ENCODE results near the gene LGALS7B. TPM values are rescaled to one million over a fixed set of nuclear protein-coding genes. Genes with fewer than 3 reads are reported as not detected.
A peak's percentile ranks its signal among the peaks of the same experiment; 100 is the strongest.

The LGALS7B gene
- total RNA-seq (2014; rRNA removed; shearing (Covaris generic); ENCODE audit: low replicate concordance): not detected in 2 replicates

- Histone ChIP-seq H3K4me3 (ENCODE audit: low read length) (no peak within 1 kb of the TSS), H3K4me1 (ENCODE audit: low read length) (no peaks in the 10 kb centered on the region), H3K36me3 (ENCODE audit: insufficient read depth, low read length) (no peaks in the 10 kb centered on the region), H3K9me3 (ENCODE audit: low read length) (no peaks in the 10 kb centered on the region), H3K4me2 (ENCODE audit: low read depth, low read length, poor library complexity, severe bottlenecking) (no peak within 1 kb of the TSS), H3K9ac (ENCODE audit: low read length) (no peak within 1 kb of the TSS), H3K27me3 (ENCODE audit: low read length) (no peaks in the 10 kb centered on the region), H3K79me2 (ENCODE audit: low read length) (no peaks in the 10 kb centered on the region), H3K9me2 (replicated peaks; ENCODE audit: insufficient read depth, low read length) (no peaks in the 10 kb centered on the region), H3K27ac (ENCODE audit: low read length) (no peak within 1 kb of the TSS), H4K20me1 (ENCODE audit: insufficient read depth, low read depth, low read length) (no peaks in the 10 kb centered on the region), H2AFZ (ENCODE audit: low read length) (no peak within 1 kb of the TSS)
- peak; percentile 36 for DNase-seq
Measured at GRCh38 chr19:38788478-38789243, at the start of gene LGALS7B. LGALS7B (plus strand) TSS chr19:38789200; CDS start chr19:38789227, 27 bp downstream.

DNA sequence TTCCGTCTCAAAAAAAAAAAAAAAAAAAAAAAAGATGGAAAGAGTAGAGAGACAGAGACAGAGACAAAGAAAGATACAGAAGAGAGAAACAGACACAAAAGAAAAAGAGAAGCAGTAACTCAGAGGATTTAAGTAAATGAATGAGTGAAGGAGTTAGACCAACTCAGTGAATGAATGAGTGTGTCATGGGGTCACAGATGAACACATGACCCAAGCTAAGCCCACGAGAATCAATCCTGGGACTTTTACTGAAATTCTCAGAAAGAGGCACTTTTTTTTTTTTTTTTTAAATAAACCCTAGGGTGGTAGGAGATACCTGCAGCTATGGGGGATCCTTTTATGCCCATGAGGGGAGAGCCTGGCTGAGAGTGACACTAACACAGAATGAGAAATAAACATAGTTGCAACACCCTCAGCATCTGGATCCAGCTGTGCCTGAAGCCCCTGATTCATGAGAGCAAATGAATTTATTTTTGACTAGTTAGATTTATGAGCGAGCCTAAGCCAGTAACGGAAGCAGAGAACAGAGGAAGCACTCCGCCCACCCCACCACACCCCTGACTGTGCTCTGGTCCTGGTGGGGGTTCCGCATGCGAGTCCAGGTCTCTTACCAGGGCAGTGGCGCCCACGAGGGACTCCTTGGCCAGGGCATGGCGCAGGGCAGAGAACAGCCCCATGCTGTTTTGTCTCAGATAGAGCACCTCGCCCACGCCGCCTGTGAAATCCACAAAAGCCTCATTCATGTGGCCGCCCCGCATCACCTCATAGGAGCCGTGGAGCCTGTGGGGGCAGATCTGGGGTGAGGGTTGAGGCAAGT is 49.4 kb upstream of the LGALS7B start:
- Histone ChIP-seq H3K36me3 (ENCODE audit: insufficient read depth, low read length) (no peaks in the 10 kb centered on the region), H3K4me3 (ENCODE audit: low read length) (no peak overlapping the region), H2AFZ (ENCODE audit: low read length) (no peak overlapping the region), H3K79me2 (ENCODE audit: low read length) (no peaks in the 10 kb centered on the region), H3K27ac (ENCODE audit: low read length) (no peak overlapping the region), H4K20me1 (ENCODE audit: insufficient read depth, low read depth, low read length) (no peaks in the 10 kb centered on the region), H3K4me1 (ENCODE audit: low read length) (no peaks in the 10 kb centered on the region), H3K9me2 (replicated peaks; ENCODE audit: insufficient read depth, low read length) (no peaks in the 10 kb centered on the region), H3K4me2 (ENCODE audit: low read depth, low read length, poor library complexity, severe bottlenecking) (no peak overlapping the region), H3K9me3 (ENCODE audit: low read length) (no peaks in the 10 kb centered on the region), H3K27me3 (ENCODE audit: low read length) (no peaks in the 10 kb centered on the region), H3K9ac (ENCODE audit: low read length) (no peak overlapping the region)
- DNase-seq: no peak

DNA sequence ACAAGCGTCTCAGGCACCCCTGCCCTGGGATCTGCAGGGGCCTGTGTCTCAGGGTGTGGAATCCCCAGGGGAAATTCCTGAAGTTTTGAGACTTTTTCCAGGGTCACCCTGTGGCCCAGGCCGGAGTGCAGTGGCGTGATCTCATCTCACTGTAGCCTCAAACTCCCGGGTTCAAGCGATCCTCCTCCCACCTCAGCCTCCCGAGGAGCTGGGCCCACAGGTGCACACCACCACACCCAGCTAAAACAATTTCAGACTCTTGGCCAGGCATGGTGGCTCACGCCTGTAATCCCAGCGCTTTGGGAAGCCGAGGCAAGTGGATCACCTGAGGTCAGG is 48.8 kb upstream of the LGALS7B start:
- H3K9ac ChIP-seq (ENCODE audit: low read length): no peak overlapping the region
- no peaks in the 10 kb centered on the region for H3K9me3 ChIP-seq (ENCODE audit: low read length)
- no peak overlapping the region for H3K27ac ChIP-seq (ENCODE audit: low read length)

DNA sequence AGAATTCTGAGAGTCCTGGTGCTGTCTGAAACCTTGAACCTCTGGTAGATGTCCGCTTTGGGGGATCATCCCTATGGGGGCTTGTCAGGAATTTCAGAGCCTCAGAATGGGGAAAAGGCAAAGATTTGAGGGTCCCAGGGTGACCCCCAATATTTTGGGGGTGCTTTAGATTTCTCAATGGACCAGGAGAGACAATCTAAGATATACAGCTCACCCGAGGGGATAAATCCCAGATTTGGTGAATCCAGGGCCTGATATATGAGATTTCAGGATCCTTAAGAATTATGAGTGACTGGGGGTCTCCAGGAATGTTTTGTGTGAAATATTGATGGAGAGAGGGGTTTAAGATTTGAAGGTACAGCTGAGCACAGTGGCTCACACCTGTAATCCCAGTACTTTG is 48.1 kb upstream of the LGALS7B start:
- no peak for DNase-seq
- no peaks in the 10 kb centered on the region for H3K9me3 ChIP-seq (ENCODE audit: low read length)
- no peak overlapping the region for H3K9ac ChIP-seq (ENCODE audit: low read length)

More for the DNA sequence above, 48.8 kb upstream of the LGALS7B start:
- Histone ChIP-seq H3K79me2 (ENCODE audit: low read length) (no peaks in the 10 kb centered on the region), H3K9me2 (replicated peaks; ENCODE audit: insufficient read depth, low read length) (no peaks in the 10 kb centered on the region), H3K4me2 (ENCODE audit: low read depth, low read length, poor library complexity, severe bottlenecking) (no peak overlapping the region), H4K20me1 (ENCODE audit: insufficient read depth, low read depth, low read length) (no peaks in the 10 kb centered on the region), H3K36me3 (ENCODE audit: insufficient read depth, low read length) (no peaks in the 10 kb centered on the region), H3K4me3 (ENCODE audit: low read length) (no peak overlapping the region), H3K4me1 (ENCODE audit: low read length) (no peaks in the 10 kb centered on the region), H2AFZ (ENCODE audit: low read length) (no peak overlapping the region), H3K27me3 (ENCODE audit: low read length) (no peaks in the 10 kb centered on the region)
- no peak for DNase-seq

GRCh38 chr19:38741670-38742069 is 47.3 kb upstream of the LGALS7B start:
- Histone ChIP-seq H3K79me2 (ENCODE audit: low read length) (no peaks in the 10 kb centered on the region), H3K9me3 (ENCODE audit: low read length) (no peaks in the 10 kb centered on the region), H3K4me1 (ENCODE audit: low read length) (no peaks in the 10 kb centered on the region), H2AFZ (ENCODE audit: low read length) (no peak overlapping the region), H3K27ac (ENCODE audit: low read length) (no peak overlapping the region), H4K20me1 (ENCODE audit: insufficient read depth, low read depth, low read length) (no peaks in the 10 kb centered on the region), H3K9me2 (replicated peaks; ENCODE audit: insufficient read depth, low read length) (no peaks in the 10 kb centered on the region), H3K9ac (ENCODE audit: low read length) (no peak overlapping the region), H3K4me2 (ENCODE audit: low read depth, low read length, poor library complexity, severe bottlenecking) (no peak overlapping the region), H3K4me3 (ENCODE audit: low read length) (no peak overlapping the region), H3K36me3 (ENCODE audit: insufficient read depth, low read length) (no peaks in the 10 kb centered on the region), H3K27me3 (ENCODE audit: low read length) (no peaks in the 10 kb centered on the region)
- no peak for DNase-seq

More for the DNA sequence above, 48.1 kb upstream of the LGALS7B start:
- Histone ChIP-seq H4K20me1 (ENCODE audit: insufficient read depth, low read depth, low read length) (no peaks in the 10 kb centered on the region), H3K9me2 (replicated peaks; ENCODE audit: insufficient read depth, low read length) (no peaks in the 10 kb centered on the region), H2AFZ (ENCODE audit: low read length) (no peak overlapping the region), H3K4me2 (ENCODE audit: low read depth, low read length, poor library complexity, severe bottlenecking) (no peak overlapping the region), H3K4me1 (ENCODE audit: low read length) (no peaks in the 10 kb centered on the region), H3K4me3 (ENCODE audit: low read length) (no peak overlapping the region), H3K36me3 (ENCODE audit: insufficient read depth, low read length) (no peaks in the 10 kb centered on the region), H3K79me2 (ENCODE audit: low read length) (no peaks in the 10 kb centered on the region), H3K27ac (ENCODE audit: low read length) (no peak overlapping the region), H3K27me3 (ENCODE audit: low read length) (no peaks in the 10 kb centered on the region)

DNA sequence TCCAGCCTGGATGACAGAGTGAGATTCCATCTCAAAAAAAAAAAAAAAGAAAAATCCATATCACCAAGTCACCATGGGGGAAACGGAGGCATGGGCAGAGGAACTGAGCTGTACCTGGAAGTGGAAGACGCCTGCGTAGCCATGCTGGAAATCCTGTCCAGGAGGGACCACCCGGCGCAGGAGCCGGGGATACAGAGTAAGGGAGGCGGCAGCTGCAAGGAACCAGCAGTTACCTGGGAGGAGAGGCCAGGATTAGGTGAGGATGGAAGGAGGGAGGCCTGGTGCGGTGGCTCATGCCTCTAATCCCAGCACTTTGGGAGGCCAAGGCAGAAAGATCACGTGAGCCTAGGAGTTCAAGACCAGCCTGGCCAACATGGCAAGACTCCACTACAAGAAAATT is 46.7 kb upstream of the LGALS7B start:
- Histone ChIP-seq H4K20me1 (ENCODE audit: insufficient read depth, low read depth, low read length) (no peaks in the 10 kb centered on the region), H3K36me3 (ENCODE audit: insufficient read depth, low read length) (no peaks in the 10 kb centered on the region), H3K79me2 (ENCODE audit: low read length) (no peaks in the 10 kb centered on the region), H3K4me2 (ENCODE audit: low read depth, low read length, poor library complexity, severe bottlenecking) (no peak overlapping the region), H3K9me2 (replicated peaks; ENCODE audit: insufficient read depth, low read length) (no peaks in the 10 kb centered on the region), H3K9me3 (ENCODE audit: low read length) (no peaks in the 10 kb centered on the region), H3K27ac (ENCODE audit: low read length) (no peak overlapping the region), H3K27me3 (ENCODE audit: low read length) (no peaks in the 10 kb centered on the region), H2AFZ (ENCODE audit: low read length) (no peak overlapping the region), H3K9ac (ENCODE audit: low read length) (no peak overlapping the region), H3K4me3 (ENCODE audit: low read length) (no peak overlapping the region), H3K4me1 (ENCODE audit: low read length) (no peaks in the 10 kb centered on the region)
- DNase-seq: no peak

DNA sequence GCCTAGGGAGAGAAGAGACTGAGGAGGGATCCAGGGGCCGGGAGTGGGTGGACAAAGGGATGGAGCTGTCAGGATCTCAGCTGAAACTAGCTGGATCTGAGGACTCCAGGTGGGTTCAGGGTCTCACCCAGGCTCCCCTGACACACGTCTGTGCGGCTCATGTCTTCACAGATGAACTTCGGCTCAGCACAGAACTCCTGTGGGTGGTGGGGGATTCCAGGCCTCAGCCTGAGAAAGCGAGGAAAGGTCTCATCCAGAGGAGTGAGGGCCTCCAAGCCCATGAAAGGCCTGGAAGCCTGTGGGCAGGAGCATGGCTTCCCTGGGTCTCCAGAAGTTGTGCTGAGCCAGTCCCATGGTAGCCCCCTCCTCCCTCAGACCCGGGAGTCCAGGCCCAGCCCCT is 46.1 kb upstream of the LGALS7B start:
- no peak overlapping the region for H3K4me2 ChIP-seq (ENCODE audit: low read depth, low read length, poor library complexity, severe bottlenecking)
- H3K4me3 ChIP-seq (ENCODE audit: low read length): no peak overlapping the region
- H3K79me2 ChIP-seq (ENCODE audit: low read length): no peaks in the 10 kb centered on the region
- no peaks in the 10 kb centered on the region for H3K9me3 ChIP-seq (ENCODE audit: low read length)
- no peak overlapping the region for H3K27ac ChIP-seq (ENCODE audit: low read length)
- no peaks in the 10 kb centered on the region for H3K36me3 ChIP-seq (ENCODE audit: insufficient read depth, low read length)
- no peaks in the 10 kb centered on the region for H3K27me3 ChIP-seq (ENCODE audit: low read length)
- H3K9me2 ChIP-seq (replicated peaks; ENCODE audit: insufficient read depth, low read length): no peaks in the 10 kb centered on the region
- H2AFZ ChIP-seq (ENCODE audit: low read length): no peak overlapping the region
- no peaks in the 10 kb centered on the region for H3K4me1 ChIP-seq (ENCODE audit: low read length)
- no peak overlapping the region for H3K9ac ChIP-seq (ENCODE audit: low read length)
- H4K20me1 ChIP-seq (ENCODE audit: insufficient read depth, low read depth, low read length): no peaks in the 10 kb centered on the region
- DNase-seq: no peak

GRCh38 chr19:38743394-38744297 is 45.4 kb upstream of the LGALS7B start:
- no peak overlapping the region for H3K27ac ChIP-seq (ENCODE audit: low read length)
- H3K36me3 ChIP-seq (ENCODE audit: insufficient read depth, low read length): no peaks in the 10 kb centered on the region
- no peaks in the 10 kb centered on the region for H3K9me3 ChIP-seq (ENCODE audit: low read length)
- no peaks in the 10 kb centered on the region for H3K4me1 ChIP-seq (ENCODE audit: low read length)
- no peak for DNase-seq
- H3K4me3 ChIP-seq (ENCODE audit: low read length): no peak overlapping the region
- H2AFZ ChIP-seq (ENCODE audit: low read length): no peak overlapping the region
- H3K4me2 ChIP-seq (ENCODE audit: low read depth, low read length, poor library complexity, severe bottlenecking): no peak overlapping the region
- no peaks in the 10 kb centered on the region for H3K27me3 ChIP-seq (ENCODE audit: low read length)
- H3K79me2 ChIP-seq (ENCODE audit: low read length): no peaks in the 10 kb centered on the region
- no peaks in the 10 kb centered on the region for H4K20me1 ChIP-seq (ENCODE audit: insufficient read depth, low read depth, low read length)
- H3K9me2 ChIP-seq (replicated peaks; ENCODE audit: insufficient read depth, low read length): no peaks in the 10 kb centered on the region
- H3K9ac ChIP-seq (ENCODE audit: low read length): no peak overlapping the region
